ENCODE results near the gene BTF3.
"Not testable (repeated sequence)": the region's sequence is repeated elsewhere in the genome, so short reads cannot be mapped to it uniquely, and the experiment has no call there.

BTF3 gene

GRCh38 chr5:73498057-73498992 is at the start of gene BTF3:
Gene BTF3 (plus strand): TSS chr5:73498442. CDS start chr5:73498668, 226 bp downstream.
- peak; percentile 86 for DNase-seq (ENCODE audit: low read depth)

- no peak for DNase-seq (ENCODE audit: low read depth)
Observed at GRCh38 chr5:73448463-73449136, 49.6 kb upstream of the BTF3 start, which contains the start of gene FOXD1. Gene FOXD1 (minus strand): TSS chr5:73448777. CDS start chr5:73448362, 415 bp downstream.

- DNase-seq (ENCODE audit: low read depth): no peak
Observed at GRCh38 chr5:73450137-73450536, 48.1 kb upstream of the BTF3 start.

- no peak for DNase-seq (ENCODE audit: low read depth)
Observed at GRCh38 chr5:73450672-73451223, 47.5 kb upstream of the BTF3 start.

GRCh38 chr5:73451224-73452130 is 46.8 kb upstream of the BTF3 start:
- peak; percentile 34 for DNase-seq (ENCODE audit: low read depth)

GRCh38 chr5:73452215-73452614 is 46.0 kb upstream of the BTF3 start:
- no peak for DNase-seq (ENCODE audit: low read depth)

- DNase-seq (ENCODE audit: low read depth): no peak
Observed at GRCh38 chr5:73454379-73455036, 43.7 kb upstream of the BTF3 start.

GRCh38 chr5:73456462-73456861 is 41.8 kb upstream of the BTF3 start:
- DNase-seq (ENCODE audit: low read depth): not testable (repeated sequence)

- no peak for DNase-seq (ENCODE audit: low read depth)
Observed at GRCh38 chr5:73459366-73459765, 38.9 kb upstream of the BTF3 start.

- DNase-seq (ENCODE audit: low read depth): no peak
Observed at GRCh38 chr5:73460133-73460532, 38.1 kb upstream of the BTF3 start.

- DNase-seq (ENCODE audit: low read depth): no peak
Observed at GRCh38 chr5:73464016-73464745, 34.1 kb upstream of the BTF3 start.

GRCh38 chr5:73468638-73469037 is 29.6 kb upstream of the BTF3 start:
- DNase-seq (ENCODE audit: low read depth): not testable (repeated sequence)

GRCh38 chr5:73469878-73470277 is 28.4 kb upstream of the BTF3 start:
- no peak for DNase-seq (ENCODE audit: low read depth)

GRCh38 chr5:73471654-73472053 is 26.6 kb upstream of the BTF3 start:
- no peak for DNase-seq (ENCODE audit: low read depth)

- DNase-seq (ENCODE audit: low read depth): no peak
Observed at GRCh38 chr5:73472116-73472515, 26.1 kb upstream of the BTF3 start.

- DNase-seq (ENCODE audit: low read depth): no peak
Observed at GRCh38 chr5:73480500-73480899, 17.7 kb upstream of the BTF3 start.

- DNase-seq (ENCODE audit: low read depth): no peak
Observed at GRCh38 chr5:73482383-73483136, 15.7 kb upstream of the BTF3 start.

- DNase-seq (ENCODE audit: low read depth): no peak
Observed at GRCh38 chr5:73483676-73484075, 14.6 kb upstream of the BTF3 start.

- no peak for DNase-seq (ENCODE audit: low read depth)
Observed at GRCh38 chr5:73484511-73484910, 13.7 kb upstream of the BTF3 start.

- DNase-seq (ENCODE audit: low read depth): no peak
Observed at GRCh38 chr5:73485715-73486114, 12.5 kb upstream of the BTF3 start.

All from stimulated activated CD8-positive, alpha-beta memory T cell treated with anti-CD3 and anti-CD28 coated beads, Interleukin-15, amount 100 ng/mL, for 1 hour (primary cell).